Tibial nerve (tissue), 4 donors: ENCODE measurements around the gene GPR132.

Experiments used
- CTCF ChIP-seq, 5 experiments: fragments of 200-600 bp in 3 of 5; fragments of 450-650 bp in 2 of 5; sonication (generic) in 3 of 5; IDR thresholded peaks; one replicate each; pipeline ENCODE4 v1.5.1; 2016 to 2019; ENCODE audit warnings: antibody characterized with exemption in 5 of 5, mild to moderate bottlenecking in 3 of 5, moderate library complexity in 2 of 5
- EP300 ChIP-seq, 2 donors: sonication (generic); formaldehyde crosslinking; IDR thresholded peaks; one replicate each; pipeline ENCODE4 v1.6.1; 2017; ENCODE audit warnings: antibody characterized with exemption in 2 of 2, mild to moderate bottlenecking in 1 of 2

- TF ChIP-seq CTCF (IDR thresholded peaks at IDR 0.05) = no peak
- TF ChIP-seq EP300 (IDR thresholded peaks at IDR 0.05) = no peak
These were observed 27.8 kb upstream of the GPR132 start for GRCh38 chr14:105093038-105093430.
